Kidney (tissue), 14 donors: ENCODE data around the gene RASIP1. TPM values are rescaled to one million over a fixed set of nuclear protein-coding genes. Genes with fewer than 3 reads are reported as not detected.
A peak's percentile ranks its signal among the peaks of the same experiment; 100 is the strongest.

Source experiments
- DNase-seq, 5 donors: peaks; one replicate each; pipeline ENCODE4 v3.0.0-alpha.2; 2013 to 2020
- FAIRE-seq: peaks from 2 replicates; lab custom pipeline; 2012; peaks lifted over from hg19 to GRCh38; lab: Jason Lieb, UNC
- H3K27ac ChIP-seq, 2 donors: one replicate each; pipeline ENCODE4 v1.7.0; 2013; ENCODE audit warnings: low read depth in 2 of 2, low read length in 2 of 2, inconsistent platforms in 1 of 2
- H3K27me3 ChIP-seq: one replicate; pipeline ENCODE4 v1.7.1; 2013; ENCODE audit warnings: low read length, inconsistent platforms; ENCODE audit not compliant: control insufficient read depth, insufficient read depth
- H3K36me3 ChIP-seq, 3 donors: one replicate each; pipeline versions ENCODE4 v1.7.0 to v1.7.1; 2013; ENCODE audit warnings: low read length in 3 of 3, control low read depth in 1 of 3, inconsistent platforms in 1 of 3; ENCODE audit not compliant: insufficient read depth in 3 of 3, control insufficient read depth in 2 of 3
- H3K4me1 ChIP-seq, 3 donors: one replicate each; pipeline versions ENCODE4 v1.7.0 to v1.7.1; 2013; ENCODE audit warnings: low read length in 3 of 3, inconsistent platforms in 1 of 3, low read depth in 1 of 3; ENCODE audit not compliant: control insufficient read depth in 2 of 3, insufficient read depth in 2 of 3
- H3K4me3 ChIP-seq, 3 donors: one replicate each; pipeline versions ENCODE4 v1.7.0 to v1.8.1; 2013; ENCODE audit warnings: low read length in 3 of 3, control low read depth in 1 of 3, inconsistent platforms in 1 of 3
- H3K9ac ChIP-seq, 3 donors: one replicate each; pipeline versions ENCODE4 v1.7.0 to v1.7.1; 2013; ENCODE audit warnings: low read length in 3 of 3, control low read depth in 1 of 3, inconsistent platforms in 1 of 3
- H3K9me3 ChIP-seq, 3 donors: one replicate each; pipeline versions ENCODE4 v1.7.0 to v1.7.1; 2013; ENCODE audit warnings: low read length in 3 of 3, control low read depth in 1 of 3, inconsistent platforms in 1 of 3; ENCODE audit not compliant: control insufficient read depth in 2 of 3, insufficient read depth in 1 of 3
- CTCF ChIP-seq: IDR thresholded peaks from 3 replicates; pipeline ENCODE4 v1.5.1; 2012; ENCODE audit warnings: mild to moderate bottlenecking, moderate library complexity, borderline replicate concordance; ENCODE audit not compliant: insufficient read depth; ENCODE audit errors: extremely low read depth
- intact Hi-C: fragments of 100-400 bp; cut with DNase I; formaldehyde crosslinking; loops from one replicate; pipeline ENCODE4 v1.11.1; 2022
- polyA plus RNA-seq: library from polyadenylated mRNA; stranded (reverse); fragments of 350-450 nt; fragmentation: Illumina TruSeq; extraction: RNeasy Lipid Tissue Mini Kit (QIAGEN cat#74804); gene quantifications from one replicate; pipeline ENCODE4 v1.2.3, GENCODE V29; 2014; ENCODE audit warnings: low read depth, low replicate concordance; ENCODE audit not compliant: insufficient read depth
- total RNA-seq: library from RNA; stranded (reverse); fragmentation: NEBNext Ultra II Directional; extraction: Animal tissue kit (Norgen Biotek cat#: 25700); gene quantifications from one replicate; pipeline ENCODE4 v1.2.1, GENCODE V29; 2021
- donor health status: control.
- donor health status: control.
- donor health status: control.
- donor health status: control.
- donor health status: control.
- donor health status: DM: yes; HTN: yes; CAD: no.
- donor health status: Normal renal cell carcinoma (clear cell type).

Gene RASIP1
- total and polyA plus RNA-seq, 2 donors from 2014 or later, result 13.6 to 23.3 TPM

GRCh38 chr19:48760504-48761205, 20.2 kb upstream of the RASIP1 start:
- no peaks in the 10 kb centered on the region for H3K9me3 ChIP-seq
- FAIRE-seq (no peak), DNase-seq (peak in 1 of 5 donors; percentile 30)
- H3K27me3 ChIP-seq, result no peaks in the 10 kb centered on the region
- TF ChIP-seq CTCF, result no peak
- H3K4me1 ChIP-seq, result no peaks in the 10 kb centered on the region
- intact Hi-C loops, result no loop called here
- H3K4me3 ChIP-seq, result no peak overlapping the region
- peak overlapping the region in 1 of 2 donors; percentile 60 for H3K27ac ChIP-seq
- H3K36me3 ChIP-seq, result no peaks in the 10 kb centered on the region
- no peak overlapping the region for H3K9ac ChIP-seq

DNA sequence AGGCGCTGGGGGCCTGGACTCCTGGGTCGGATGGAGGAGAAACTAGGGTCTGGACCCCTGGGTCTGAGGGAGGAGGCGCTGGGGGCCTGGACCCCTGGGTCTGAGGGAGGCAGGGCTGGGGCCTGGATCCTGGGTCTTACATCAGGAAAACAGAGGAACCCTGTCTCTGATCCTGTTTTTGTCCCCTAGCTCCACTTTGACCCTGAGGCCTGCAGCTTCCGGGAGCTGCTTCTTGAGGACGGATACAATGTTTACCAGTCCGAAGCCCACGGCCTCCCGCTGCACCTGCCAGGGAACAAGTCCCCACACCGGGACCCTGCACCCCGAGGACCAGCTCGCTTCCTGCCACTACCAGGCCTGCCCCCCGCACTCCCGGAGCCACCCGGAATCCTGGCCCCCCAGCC, 17.3 kb upstream of the RASIP1 start:
- FAIRE-seq, result no peak
- no peaks in the 10 kb centered on the region for H3K9me3 ChIP-seq
- intact Hi-C loops, result no loop called here
- no peak overlapping the region for H3K27ac ChIP-seq
- peaks cover 0 to 3% (median 0%) of the 10 kb centered on the region in 3 donors for H3K4me1 ChIP-seq
- H3K27me3 ChIP-seq, result no peaks in the 10 kb centered on the region
- H3K9ac ChIP-seq, result no peak overlapping the region
- no peak for TF ChIP-seq CTCF
- H3K4me3 ChIP-seq, result no peak overlapping the region
- DNase-seq, result peak in 2 of 5 donors; percentile 40 to 56
- H3K36me3 ChIP-seq, result no peaks in the 10 kb centered on the region

DNA sequence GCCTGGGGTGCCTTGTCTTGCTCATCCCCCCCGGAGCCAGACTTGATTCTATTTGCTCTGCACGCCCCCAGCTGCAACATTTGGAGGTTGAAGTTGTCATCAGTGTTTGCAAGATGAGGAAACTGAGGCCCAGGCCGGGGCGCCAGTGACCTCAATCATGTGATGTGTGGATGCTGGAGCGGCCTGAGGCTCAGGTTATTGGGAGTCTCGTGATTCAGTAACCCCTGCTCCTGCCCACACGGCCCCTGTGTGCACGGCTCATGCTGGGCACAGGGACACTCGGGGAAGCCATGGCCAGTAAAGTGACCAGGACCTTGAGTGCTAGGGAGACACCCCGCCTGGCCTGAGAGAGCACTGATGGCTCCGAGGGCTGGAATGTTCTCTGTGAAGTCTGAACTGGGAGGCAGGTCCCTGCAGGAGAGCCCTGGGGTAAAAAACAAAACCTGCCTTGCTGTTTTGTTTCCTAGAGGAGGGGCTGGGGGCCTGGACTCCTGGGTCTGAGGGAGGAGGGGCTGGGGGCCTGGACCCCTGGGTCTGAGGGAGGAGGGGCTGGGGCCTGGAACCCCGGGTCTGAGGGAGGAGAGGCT, 16.8 kb upstream of the RASIP1 start:
- no peak for FAIRE-seq
- H3K9ac ChIP-seq, result no peak overlapping the region
- intact Hi-C loops, result no loop called here

More for the DNA sequence above, 16.8 kb upstream of the RASIP1 start:
- no peak for TF ChIP-seq CTCF
- no peaks in the 10 kb centered on the region for H3K9me3 ChIP-seq
- H3K27me3 ChIP-seq, result peaks cover under 1% of the 10 kb centered on the region
- no peak overlapping the region for H3K4me3 ChIP-seq
- DNase-seq, result peak in 1 of 5 donors; percentile 38
- H3K27ac ChIP-seq, result no peak overlapping the region
- peaks cover 0 to 5% (median 0%) of the 10 kb centered on the region in 3 donors for H3K4me1 ChIP-seq
- no peaks in the 10 kb centered on the region for H3K36me3 ChIP-seq
